Activated naive CD4-positive, alpha-beta T cell treated with Interleukin-2 at 50 U/mL for 16 hours (primary cell): ENCODE results near the gene KCNH8.

ENCODE experiments used
- DNase-seq: peaks from one replicate; pipeline ENCODE4 v3.0.0-alpha.2; 2020

The KCNH8 gene

GRCh38 chr3:19147905-19148767, at the start of gene KCNH8:
KCNH8 (plus strand) TSS chr3:19148510; CDS start chr3:19148720, 210 bp downstream.
- peak; percentile 4 for DNase-seq

GRCh38 chr3:19102654-19103290, 45.5 kb upstream of the KCNH8 start:
- peak; percentile 21 for DNase-seq

GRCh38 chr3:19103510-19103909, 44.8 kb upstream of the KCNH8 start:
- DNase-seq = no peak

- no peak for DNase-seq
Measured at GRCh38 chr3:19104459-19104858, 43.9 kb upstream of the KCNH8 start.

- no peak for DNase-seq
Measured at GRCh38 chr3:19105826-19106225, 42.5 kb upstream of the KCNH8 start.

- no peak for DNase-seq
Measured at GRCh38 chr3:19106307-19106706, 42.0 kb upstream of the KCNH8 start.

- no peak for DNase-seq
Measured at GRCh38 chr3:19107719-19108118, 40.6 kb upstream of the KCNH8 start.

GRCh38 chr3:19110335-19110895, 37.9 kb upstream of the KCNH8 start:
- DNase-seq = no peak

GRCh38 chr3:19114461-19114860, 33.8 kb upstream of the KCNH8 start:
- DNase-seq = no peak

- no peak for DNase-seq
Measured at GRCh38 chr3:19116239-19116638, 32.1 kb upstream of the KCNH8 start.

- no peak for DNase-seq
Measured at GRCh38 chr3:19124752-19125151, 23.6 kb upstream of the KCNH8 start.

- no peak for DNase-seq
Measured at GRCh38 chr3:19139863-19140262, 8.4 kb upstream of the KCNH8 start.

- DNase-seq = peak; percentile 52
Measured at GRCh38 chr3:19146685-19147650, 1.3 kb upstream of the KCNH8 start.

- no peak for DNase-seq
Measured at GRCh38 chr3:19148768-19149091, 420 bp downstream of the KCNH8 start.

GRCh38 chr3:19149368-19149767, 1.1 kb downstream of the KCNH8 start:
- DNase-seq = peak; percentile 12

GRCh38 chr3:19151171-19151570, 2.9 kb downstream of the KCNH8 start:
- no peak for DNase-seq

GRCh38 chr3:19154693-19155250, 6.5 kb downstream of the KCNH8 start:
- DNase-seq = no peak

GRCh38 chr3:19155375-19155774, 7.1 kb downstream of the KCNH8 start:
- no peak for DNase-seq

GRCh38 chr3:19159966-19160635, 11.8 kb downstream of the KCNH8 start:
- DNase-seq = no peak

- DNase-seq = no peak
Measured at GRCh38 chr3:19165654-19166053, 17.3 kb downstream of the KCNH8 start.

GRCh38 chr3:19171794-19172193, 23.5 kb downstream of the KCNH8 start:
- DNase-seq = no peak

- DNase-seq = no peak
Measured at GRCh38 chr3:19173945-19174344, 25.6 kb downstream of the KCNH8 start.
